Measurements from ENCODE around the gene AJM1.

- no peak for TF ChIP-seq POLR2A (IDR thresholded peaks at IDR 0.05; ENCODE audit: low read depth, low read length)
- no peak for TF ChIP-seq POLR2AphosphoS5 (IDR thresholded peaks at IDR 0.05; ENCODE audit: low read depth, low read length)
- TF ChIP-seq TAF1 (IDR thresholded peaks at IDR 0.05; ENCODE audit: low read depth, low read length) = no peak
These were observed 43.0 kb upstream of the AJM1 start for GRCh38 chr9:136799079-136799853.

All from GM12891 (cell line).